Activated T-helper 1 cell treated with anti-CD3 and anti-CD28 coated beads, Interleukin-12 subunit alpha, Interleukin-12 subunit beta, Interleukin-2, Interleukin-4 antibody, amounts not matched to agents 30 ng/mL and 10 ng/mL and 1 ng/mL, durations not matched to agents 14 hours and 24 hours and 36 hours (primary cell): Measurements from ENCODE around the gene PDE6B. TPM values are rescaled to one million over a fixed set of nuclear protein-coding genes. Genes with fewer than 3 reads are reported as not detected.
"Not testable (repeated sequence)": the region's sequence is repeated elsewhere in the genome, so short reads cannot be mapped to it uniquely, and the experiment has no call there.

Experiments
- DNase-seq: peaks from one replicate; pipeline ENCODE4 v3.0.0; 2021; ENCODE audit warnings: low spot score
- H3K27ac Mint-ChIP-seq: one replicate; pipeline ENCODE4 v1.8.0; 2021; ENCODE audit warnings: mild to moderate bottlenecking, mixed read lengths
- H3K27me3 Mint-ChIP-seq: one replicate; pipeline ENCODE4 v1.8.0; 2022; ENCODE audit warnings: mild to moderate bottlenecking, moderate library complexity, mixed read lengths; ENCODE audit not compliant: insufficient read depth
- H3K36me3 Mint-ChIP-seq: one replicate; pipeline ENCODE4 v1.8.0; 2021; ENCODE audit warnings: low read depth, mixed read lengths
- H3K4me1 Mint-ChIP-seq: one replicate; pipeline ENCODE4 v1.8.0; 2021; ENCODE audit warnings: low read depth, mixed read lengths
- H3K4me3 Mint-ChIP-seq: one replicate; pipeline ENCODE4 v1.8.0; 2021; ENCODE audit warnings: mild to moderate bottlenecking, moderate library complexity, mixed read lengths
- H3K9me3 Mint-ChIP-seq: one replicate; pipeline ENCODE4 v1.8.0; 2021; ENCODE audit warnings: mixed read lengths
- intact Hi-C: fragments of 100-400 bp; cut with micrococcal nuclease; formaldehyde crosslinking; loops from one replicate; pipeline ENCODE4 v1.15.1; 2024
- total RNA-seq: library from RNA; stranded (reverse); gene quantifications from 2 replicates; pipeline ENCODE4 v1.2.3, GENCODE V29; 2022

The PDE6B gene
- total RNA-seq, 1 donor from 2014 or later, result 10.1 TPM

DNA sequence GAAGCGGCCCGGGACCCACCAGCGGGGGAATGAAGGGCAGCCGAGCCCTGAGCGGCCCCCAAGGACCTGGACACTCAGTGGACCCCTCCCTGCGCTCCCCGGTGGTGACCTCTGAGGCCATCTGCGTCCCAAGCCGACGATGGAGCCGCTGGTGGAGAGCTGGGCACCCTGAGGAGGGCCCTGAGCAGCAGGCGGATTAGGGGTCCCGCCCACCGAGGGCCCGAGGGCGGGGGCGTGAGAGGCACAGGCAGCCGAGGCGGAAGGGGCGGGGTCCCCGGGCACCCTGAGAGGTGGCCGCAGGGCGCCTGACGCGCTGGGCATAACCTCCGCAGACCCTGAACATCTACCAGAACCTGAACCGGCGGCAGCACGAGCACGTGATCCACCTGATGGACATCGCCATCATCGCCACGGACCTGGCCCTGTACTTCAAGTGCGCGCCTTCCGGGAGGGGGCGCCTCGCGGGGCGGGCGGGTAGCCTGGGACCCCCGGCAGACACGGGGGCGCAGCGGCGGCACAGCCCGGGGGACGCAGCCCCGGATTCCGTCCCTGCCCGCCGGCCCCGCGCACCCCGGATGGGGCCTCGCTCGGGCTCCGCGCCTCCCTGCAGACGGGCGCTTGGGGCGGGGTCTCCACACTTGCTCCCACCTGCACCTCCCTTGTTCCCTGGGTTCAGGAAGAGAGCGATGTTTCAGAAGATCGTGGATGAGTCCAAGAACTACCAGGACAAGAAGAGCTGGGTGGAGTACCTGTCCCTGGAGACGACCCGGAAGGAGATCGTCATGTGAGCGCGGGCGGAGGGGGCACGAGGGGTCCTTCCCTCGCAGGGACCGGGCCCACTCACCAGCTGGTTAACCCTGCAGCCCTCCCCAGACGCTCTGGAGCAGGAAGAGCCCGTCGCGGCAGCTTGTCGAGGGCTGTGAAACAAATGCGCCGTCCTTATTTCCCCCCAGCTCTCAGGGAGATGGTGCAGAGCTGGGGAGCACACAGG, 38.4 kb downstream of the PDE6B start:
- Mint-ChIP-seq H3K27me3 (no peaks in the 10 kb centered on the region), H3K9me3 (no peaks in the 10 kb centered on the region), H3K27ac (peak overlapping the region; percentile 68), H3K4me1 (peaks cover 8% of the 10 kb centered on the region), H3K36me3 (peaks cover 5% of the 10 kb centered on the region), H3K4me3 (peak overlapping the region; percentile 86)
- intact Hi-C loops, result loop anchor here (1.0 kb wide), 1 partner anchor 11 kb away; the partner anchor contains the start of genes ATP5ME and MYL5
- DNase-seq, result peak; percentile 71

DNA sequence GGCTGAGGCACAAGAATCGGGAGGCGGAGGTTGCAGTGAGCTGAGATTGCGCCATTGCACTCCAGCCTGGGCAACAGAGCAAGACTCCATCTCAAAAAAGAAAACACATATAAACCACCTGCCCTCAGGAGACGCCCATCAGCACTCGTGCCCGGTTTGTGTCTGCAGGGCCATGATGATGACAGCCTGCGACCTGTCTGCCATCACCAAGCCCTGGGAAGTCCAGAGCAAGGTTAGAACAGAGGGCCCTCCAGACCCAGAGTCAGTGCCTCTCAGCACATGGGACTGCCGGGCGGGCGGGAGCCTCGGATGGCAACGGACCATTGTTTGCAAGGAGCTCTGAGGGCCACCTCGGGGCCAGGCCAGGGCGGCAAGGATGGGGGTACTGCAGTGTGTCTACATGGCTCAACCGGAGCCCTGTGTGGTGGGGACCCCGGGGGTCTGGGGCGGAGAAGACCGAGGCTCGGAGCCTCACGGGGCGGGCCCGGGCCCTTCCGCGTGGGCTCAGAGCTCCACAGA, 39.4 kb downstream of the PDE6B start:
- Mint-ChIP-seq H3K4me1 (peaks cover 8% of the 10 kb centered on the region), H3K4me3 (peak overlapping the region; percentile 82), H3K27me3 (no peaks in the 10 kb centered on the region), H3K36me3 (peaks cover 5% of the 10 kb centered on the region), H3K27ac (peak overlapping the region; percentile 68), H3K9me3 (no peaks in the 10 kb centered on the region)
- no peak for DNase-seq
- intact Hi-C loops, result loop anchor here (1.0 kb wide), 1 partner anchor 10 kb away; the partner anchor contains the start of genes ATP5ME and MYL5

DNA sequence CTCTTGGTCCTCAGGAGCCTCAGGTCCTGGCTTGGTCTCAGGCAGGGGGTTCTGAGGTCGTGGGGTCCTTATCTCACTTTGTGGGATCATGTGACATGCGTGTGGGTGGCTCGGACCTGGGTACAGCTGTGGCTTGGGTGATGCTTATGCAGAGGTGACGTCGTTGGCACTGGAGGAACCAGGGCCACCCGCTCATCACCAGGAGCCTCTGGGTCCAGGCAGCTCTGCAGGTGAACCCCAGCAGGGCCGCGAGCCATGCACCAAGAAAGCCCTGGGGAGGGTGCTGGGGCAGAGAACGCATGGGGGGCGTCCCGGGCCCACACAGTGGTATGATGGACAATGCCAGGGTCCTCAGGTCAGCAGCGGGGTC, 40.0 kb downstream of the PDE6B start:
- H3K9me3 Mint-ChIP-seq, result no peaks in the 10 kb centered on the region
- H3K36me3 Mint-ChIP-seq, result peaks cover 4% of the 10 kb centered on the region
- no peak for DNase-seq
- H3K27me3 Mint-ChIP-seq, result no peaks in the 10 kb centered on the region
- no peak overlapping the region for H3K27ac Mint-ChIP-seq
- intact Hi-C loops, result no loop called here
- peak overlapping the region; percentile 82 for H3K4me3 Mint-ChIP-seq
- H3K4me1 Mint-ChIP-seq, result peaks cover 8% of the 10 kb centered on the region

DNA sequence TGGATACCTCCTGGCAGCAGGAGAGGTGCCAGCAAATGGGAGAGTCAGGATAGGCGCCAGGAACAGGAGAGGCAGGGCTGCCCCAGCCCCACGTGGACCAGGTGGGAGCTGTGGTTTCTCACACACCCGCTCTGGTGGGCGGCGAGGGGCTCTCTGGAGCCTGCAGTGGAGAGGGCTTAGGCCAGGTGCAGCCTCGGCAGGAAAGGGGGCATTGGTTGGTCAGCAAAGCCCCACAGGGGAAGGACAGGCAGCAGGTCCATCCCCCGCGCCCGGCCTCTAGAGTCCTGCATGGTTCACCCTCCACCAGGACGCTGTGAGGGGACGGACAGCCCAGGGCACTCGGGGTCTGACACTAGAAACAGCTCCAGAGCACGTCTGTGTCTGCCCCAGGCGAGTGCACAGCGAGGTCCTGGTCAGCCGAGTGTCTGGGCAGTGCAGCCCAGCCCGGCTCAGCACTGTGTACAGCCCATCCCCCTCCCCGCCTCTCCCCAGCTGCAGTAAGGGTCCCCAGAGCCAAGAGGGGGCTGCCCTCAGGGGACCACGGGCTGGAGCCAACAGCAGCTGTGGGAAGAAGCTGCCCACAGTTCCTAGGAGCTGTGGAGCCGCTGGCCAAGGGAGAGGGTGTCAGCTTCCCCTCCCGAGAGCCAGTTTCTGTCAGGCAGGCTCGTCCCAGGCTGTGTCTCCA, 40.5 kb downstream of the PDE6B start:
- intact Hi-C loops, result no loop called here
- H3K4me3 Mint-ChIP-seq, result no peak overlapping the region
- no peak overlapping the region for H3K27ac Mint-ChIP-seq

DNA sequence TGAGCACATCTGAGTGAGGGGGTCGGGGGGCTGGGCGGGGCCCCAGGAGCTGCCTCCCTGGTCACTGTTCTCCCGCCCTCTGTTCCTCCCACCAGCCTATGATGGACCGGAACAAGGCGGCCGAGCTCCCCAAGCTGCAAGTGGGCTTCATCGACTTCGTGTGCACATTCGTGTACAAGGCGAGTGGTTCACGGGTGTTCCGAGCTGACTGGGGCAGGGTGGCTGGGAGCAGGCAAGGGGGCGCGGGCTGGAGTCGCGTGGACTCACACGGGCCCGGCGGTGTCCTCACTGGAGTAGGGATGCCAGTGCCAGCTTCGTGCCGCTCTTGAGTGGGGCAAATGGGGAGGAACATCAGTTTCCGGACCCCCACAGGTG, 41.0 kb downstream of the PDE6B start:
- DNase-seq, result no peak
- Mint-ChIP-seq H3K4me1 (peaks cover 8% of the 10 kb centered on the region), H3K27me3 (no peaks in the 10 kb centered on the region), H3K4me3 (no peak overlapping the region), H3K27ac (no peak overlapping the region), H3K9me3 (no peaks in the 10 kb centered on the region), H3K36me3 (peaks cover 12% of the 10 kb centered on the region)
- intact Hi-C loops, result no loop called here

More for the DNA sequence above, 40.5 kb downstream of the PDE6B start:
- Mint-ChIP-seq H3K9me3 (no peaks in the 10 kb centered on the region), H3K4me1 (peaks cover 8% of the 10 kb centered on the region), H3K36me3 (peaks cover 8% of the 10 kb centered on the region), H3K27me3 (no peaks in the 10 kb centered on the region)
- DNase-seq, result no peak

DNA sequence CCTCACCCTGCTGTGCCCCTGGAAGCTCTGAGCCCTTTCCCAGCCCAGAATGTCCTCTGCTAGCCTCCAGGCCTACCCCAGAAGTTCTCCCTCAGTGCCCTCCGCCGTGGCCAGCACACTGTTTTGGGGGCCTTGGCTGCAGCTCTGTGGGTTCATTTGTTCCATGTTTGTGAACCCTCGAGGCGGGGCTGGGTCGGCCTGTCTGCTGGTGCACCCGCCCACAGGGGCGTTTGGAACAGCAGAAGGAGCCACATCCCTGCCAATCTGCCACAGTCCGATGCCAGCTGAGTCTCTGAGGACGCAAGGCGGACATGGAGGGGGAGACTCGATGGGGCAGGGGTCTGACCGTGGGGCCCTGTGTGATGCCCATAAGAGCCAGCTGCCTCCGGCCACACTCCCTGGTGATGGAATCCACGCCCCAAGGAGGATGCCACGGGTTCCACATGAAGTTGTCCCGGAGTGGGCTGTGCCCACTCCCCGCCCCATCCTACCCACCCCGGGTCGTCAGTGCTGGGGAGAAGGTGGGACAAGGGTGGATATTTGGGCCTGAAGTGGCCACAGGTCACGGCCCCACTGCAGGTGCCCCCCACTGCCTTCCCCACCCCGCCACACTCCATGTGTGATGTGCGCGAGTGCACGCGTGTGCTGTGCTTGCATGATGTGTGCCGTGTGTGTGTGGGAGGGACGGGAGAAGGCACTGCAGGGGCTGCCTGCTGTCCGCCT, 41.6 kb downstream of the PDE6B start:
- Mint-ChIP-seq H3K4me3 (no peak overlapping the region), H3K27me3 (no peaks in the 10 kb centered on the region), H3K9me3 (no peaks in the 10 kb centered on the region), H3K36me3 (peaks cover 14% of the 10 kb centered on the region), H3K4me1 (peaks cover 8% of the 10 kb centered on the region), H3K27ac (no peak overlapping the region)
- intact Hi-C loops, result no loop called here
- no peak for DNase-seq

DNA sequence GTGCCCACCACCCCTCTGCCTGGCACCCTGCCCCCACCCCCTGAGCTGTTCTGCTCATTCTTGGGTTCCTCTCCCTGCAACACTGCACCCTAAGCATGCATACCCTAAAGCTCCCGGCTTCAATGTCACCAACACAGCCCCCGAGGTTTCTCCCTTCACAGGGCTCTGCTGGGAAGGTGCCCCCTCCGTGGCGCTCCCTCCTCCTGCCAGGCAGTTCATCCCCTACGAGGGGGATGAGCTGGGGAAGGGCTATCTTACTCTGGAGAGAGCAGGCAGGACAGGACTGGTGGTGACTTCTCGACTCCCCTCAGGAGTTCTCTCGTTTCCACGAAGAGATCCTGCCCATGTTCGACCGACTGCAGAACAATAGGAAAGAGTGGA, 42.2 kb downstream of the PDE6B start:
- no peaks in the 10 kb centered on the region for H3K9me3 Mint-ChIP-seq
- intact Hi-C loops, result no loop called here
- H3K36me3 Mint-ChIP-seq, result peaks cover 14% of the 10 kb centered on the region
- H3K27ac Mint-ChIP-seq, result no peak overlapping the region
- no peak for DNase-seq
- H3K4me3 Mint-ChIP-seq, result no peak overlapping the region
- no peaks in the 10 kb centered on the region for H3K27me3 Mint-ChIP-seq
- peaks cover 8% of the 10 kb centered on the region for H3K4me1 Mint-ChIP-seq

DNA sequence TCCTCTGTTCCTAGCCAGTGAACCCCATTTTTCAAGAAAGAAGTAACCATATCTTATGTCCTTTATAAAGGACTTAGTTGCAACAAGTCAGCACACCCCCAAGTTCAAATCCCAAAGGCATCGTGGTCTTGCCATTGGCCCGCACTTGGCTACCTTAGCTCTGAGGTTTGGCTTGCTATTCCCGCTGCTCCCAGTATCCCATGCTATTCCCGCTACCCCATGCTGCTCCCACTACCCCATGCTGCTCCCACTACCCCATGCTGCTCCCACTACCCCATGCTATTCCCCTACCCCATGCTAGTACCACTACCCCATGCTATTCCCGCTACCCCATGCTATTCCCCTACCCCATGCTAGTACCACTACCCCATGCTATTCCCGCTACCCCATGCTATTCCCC, 42.8 kb downstream of the PDE6B start:
- intact Hi-C loops, H3K27me3 Mint-ChIP-seq, H3K27ac Mint-ChIP-seq: not testable (repeated sequence)

DNA sequence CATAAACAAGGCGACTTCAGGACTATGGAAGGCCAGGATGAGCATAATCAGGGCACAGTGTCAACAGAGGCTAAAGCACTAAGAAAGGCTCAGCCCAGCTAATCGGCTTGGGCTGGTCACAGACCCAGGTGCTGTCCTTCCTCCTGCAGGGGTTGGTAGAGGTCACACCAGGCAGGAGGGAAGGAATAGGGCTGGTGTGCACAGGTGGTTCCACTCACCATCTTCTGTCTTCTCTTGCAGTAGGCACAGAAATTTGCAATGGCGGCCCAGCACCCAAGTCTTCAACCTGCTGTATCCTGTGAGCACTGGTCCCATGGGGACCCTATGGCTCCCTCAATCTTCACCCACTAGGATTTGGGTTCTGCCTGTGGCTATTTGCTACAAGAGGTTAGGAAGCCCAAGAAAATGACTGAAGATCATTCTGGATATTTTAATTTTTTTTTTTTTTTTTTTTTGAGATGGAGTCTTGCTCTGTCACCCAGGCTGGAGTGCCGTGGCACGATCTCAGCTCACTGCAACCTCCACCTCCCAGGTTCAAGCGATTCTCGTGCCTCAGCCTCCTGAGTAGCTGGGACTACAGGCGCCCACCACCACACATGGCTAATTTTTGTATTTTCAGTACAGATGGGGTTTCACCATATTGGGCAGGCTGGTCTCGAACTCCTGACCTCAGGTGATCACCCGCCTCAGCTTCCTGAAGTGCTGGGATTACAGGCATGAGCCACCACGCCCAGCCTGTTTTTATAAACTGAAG, 44.6 kb downstream of the PDE6B start:
- H3K4me1 Mint-ChIP-seq, H3K27ac Mint-ChIP-seq: not testable (repeated sequence)
- peaks cover 20% of the 10 kb centered on the region for H3K36me3 Mint-ChIP-seq

More for the DNA sequence above, 42.8 kb downstream of the PDE6B start:
- Mint-ChIP-seq H3K36me3 (peaks cover 18% of the 10 kb centered on the region), H3K4me1 (peaks cover 12% of the 10 kb centered on the region)
- not testable (repeated sequence) for H3K9me3 Mint-ChIP-seq, H3K4me3 Mint-ChIP-seq, DNase-seq

DNA sequence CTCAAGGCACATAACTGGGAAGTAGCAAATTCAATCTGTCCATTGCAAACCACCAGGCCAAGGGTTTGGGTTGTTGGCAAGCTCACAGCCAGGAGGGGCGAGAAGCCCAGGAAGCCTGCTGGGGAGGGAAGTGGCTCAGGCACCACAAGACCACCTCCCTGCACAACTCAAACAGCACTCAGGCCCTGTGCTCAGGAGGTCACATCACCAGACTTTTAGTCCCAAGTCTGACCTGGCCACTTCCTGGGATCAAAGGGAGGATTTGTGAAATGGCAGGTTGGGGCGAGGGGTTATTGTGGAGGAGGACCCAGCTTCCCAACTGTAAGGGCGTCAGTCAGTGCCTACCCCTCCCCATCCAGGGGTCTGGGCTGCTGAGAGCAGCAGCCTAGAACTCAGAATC, 46.4 kb downstream of the PDE6B start:
- Mint-ChIP-seq H3K9me3 (no peaks in the 10 kb centered on the region), H3K4me1 (peaks cover 7% of the 10 kb centered on the region), H3K27ac (no peak overlapping the region), H3K36me3 (peaks cover 20% of the 10 kb centered on the region), H3K27me3 (peaks cover 1% of the 10 kb centered on the region), H3K4me3 (peak overlapping the region; percentile 33)
- no peak for DNase-seq
- intact Hi-C loops, result loop anchor here (5.0 kb wide), 1 partner anchor 429 kb away; no protein-coding TSS in a partner anchor

More for the DNA sequence above, 44.6 kb downstream of the PDE6B start:
- H3K9me3 Mint-ChIP-seq, H3K27me3 Mint-ChIP-seq, DNase-seq, H3K4me3 Mint-ChIP-seq: not testable (repeated sequence)
- intact Hi-C loops, result loop anchor here (5.0 kb wide), 1 partner anchor 428 kb away; no protein-coding TSS in a partner anchor

DNA sequence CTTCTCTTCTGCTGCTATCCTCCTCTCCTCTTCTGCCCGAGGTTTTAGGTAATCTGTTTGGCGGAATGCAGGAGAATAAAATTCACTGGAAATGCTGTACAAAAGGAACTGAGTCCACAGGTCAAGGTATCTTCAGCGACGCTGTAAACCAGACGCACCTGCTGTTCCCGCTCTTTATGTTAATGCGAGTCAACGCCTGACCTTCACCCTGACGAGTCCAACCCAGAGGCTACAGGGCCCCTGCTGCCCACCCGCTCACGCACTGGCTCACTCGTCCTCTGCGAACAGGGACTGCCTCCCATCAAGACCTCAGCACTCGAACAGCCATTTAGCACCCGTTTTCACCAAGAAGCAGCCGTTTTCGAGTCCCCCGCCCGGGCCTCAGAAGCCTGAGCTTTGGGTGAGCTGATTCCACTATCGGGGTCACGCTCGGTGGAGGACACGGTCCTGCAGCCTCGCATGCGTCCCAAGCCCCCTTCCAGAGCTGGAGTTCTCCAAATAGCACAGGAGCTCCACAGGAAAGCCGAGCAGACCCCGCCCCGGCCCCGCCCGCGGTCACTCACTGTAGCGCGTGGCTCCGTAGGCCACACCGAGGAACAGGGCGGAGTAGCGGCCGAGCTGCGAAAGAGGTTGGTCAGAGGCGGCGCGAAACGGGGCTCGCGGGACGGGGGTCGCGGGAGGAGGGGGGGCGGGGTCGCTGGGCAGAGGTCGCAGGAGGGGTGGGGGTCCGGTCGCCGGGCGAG, 48.1 kb downstream of the PDE6B start:
- Mint-ChIP-seq H3K9me3 (no peaks in the 10 kb centered on the region), H3K4me1 (peaks cover 7% of the 10 kb centered on the region), H3K27me3 (peaks cover 1% of the 10 kb centered on the region), H3K4me3 (peak overlapping the region; percentile 88), H3K27ac (peak overlapping the region; percentile 73), H3K36me3 (peaks cover 20% of the 10 kb centered on the region)
- no peak for DNase-seq
- intact Hi-C loops, result loop anchor here (1.0 to 5.0 kb wide), 8 partner anchors 9 to 431 kb away; partner anchors contain the start of genes GAK, PCGF3, PIGG and TMEM175
